K562 (cell line): ENCODE measurements around the gene CLIC1. TPM values are rescaled to one million over a fixed set of nuclear protein-coding genes. Genes with fewer than 3 reads are reported as not detected.

Experiments
- CBX2 ChIP-seq: fragments of 200-600 bp; sonication (generic); IDR thresholded peaks from one replicate; pipeline ENCODE4 v1.6.1; 2012; ENCODE audit warnings: mild to moderate bottlenecking, low read length, inconsistent platforms; ENCODE audit not compliant: insufficient read depth, poor library complexity, severe bottlenecking
- CXXC5 ChIP-seq: fragments of 250-450 bp; sonication (Bioruptor Pico); IDR thresholded peaks from 2 replicates; pipeline ENCODE4 v1.8.0; 2022; ENCODE audit warnings: inconsistent platforms, mild to moderate bottlenecking, moderate library complexity
- FOXK1 ChIP-seq: sonication (generic); formaldehyde crosslinking; IDR thresholded peaks from 2 replicates; pipeline ENCODE4 v1.8.0; 2022; ENCODE audit warnings: missing genetic modification reagents, mild to moderate bottlenecking, borderline replicate concordance
- JUNB ChIP-seq: fragments of 450-650 bp; formaldehyde crosslinking; conservative IDR thresholded peaks from 2 replicates; pipeline ENCODE4 v1.4.0; 2020; ENCODE audit warnings: mild to moderate bottlenecking
- KDM1A ChIP-seq, 2 experiments: fragments of 450-650 bp; IDR thresholded peaks; 2 replicates each; pipeline ENCODE4 v1.6.1; 2016; ENCODE audit warnings: mild to moderate bottlenecking in 2 of 2
- MAFK ChIP-seq: IDR thresholded peaks from 2 replicates; pipeline ENCODE4 v1.6.1; 2011; ENCODE audit warnings: low read length, improper control_type of control experiment
- MBD2 ChIP-seq: sonication (generic); IDR thresholded peaks from 2 replicates; pipeline ENCODE4 v1.6.1; 2016; ENCODE audit warnings: low read depth, borderline replicate concordance
- PRDM10 ChIP-seq: fragments of 450-650 bp; IDR thresholded peaks from 2 replicates; pipeline ENCODE4 v1.6.1; 2018; ENCODE audit not compliant: partially characterized antibody
- RBM14 ChIP-seq: fragments of 200-400 bp; formaldehyde crosslinking; IDR thresholded peaks from 2 replicates; pipeline ENCODE4 v1.6.1; 2018; ENCODE audit warnings: low read depth, mild to moderate bottlenecking, low read length, moderate library complexity, borderline replicate concordance; ENCODE audit not compliant: insufficient read depth
- RBM22 ChIP-seq: fragments of 200-400 bp; formaldehyde crosslinking; IDR thresholded peaks from 2 replicates; pipeline ENCODE4 v1.6.1; 2018; ENCODE audit warnings: low read length, low read depth; ENCODE audit not compliant: poor library complexity, severe bottlenecking
- RFX1 ChIP-seq: fragments of 450-650 bp; IDR thresholded peaks from 2 replicates; pipeline ENCODE4 v1.6.1; 2016; ENCODE audit warnings: mild to moderate bottlenecking, moderate library complexity
- SRSF1 ChIP-seq: fragments of 200-400 bp; formaldehyde crosslinking; IDR thresholded peaks from 2 replicates; pipeline ENCODE4 v1.6.1; 2017; ENCODE audit warnings: mild to moderate bottlenecking, low read depth, low read length, moderate library complexity
- TOE1 ChIP-seq, 2 experiments: fragments of 450-650 bp in 1 of 2; sonication (generic) in 1 of 2; formaldehyde crosslinking in 1 of 2; IDR thresholded peaks; 2 replicates each; pipeline versions ENCODE4 v1.7.1 to v1.8.0; 2016 to 2022; ENCODE audit warnings: borderline replicate concordance in 2 of 2, mild to moderate bottlenecking in 2 of 2, antibody characterized with exemption in 1 of 2, inconsistent platforms in 1 of 2, low read depth in 1 of 2, missing genetic modification reagents in 1 of 2, moderate library complexity in 1 of 2
- ZHX1 ChIP-seq: fragments of 150-350 bp; conservative IDR thresholded peaks from 2 replicates; pipeline ENCODE4 v1.6.1; 2014; ENCODE audit warnings: low read length
- ZNF695 ChIP-seq: fragments of 450-650 bp; formaldehyde crosslinking; IDR thresholded peaks from 2 replicates; pipeline ENCODE4 v1.4.0; 2020; ENCODE audit warnings: mild to moderate bottlenecking, moderate library complexity
- ZNF696 ChIP-seq: fragments of 250-450 bp; sonication (Bioruptor Pico); conservative IDR thresholded peaks from 2 replicates; pipeline ENCODE4 v1.4.0; 2020; ENCODE audit warnings: mild to moderate bottlenecking, moderate library complexity
- ZZZ3 ChIP-seq: fragments of 450-650 bp; IDR thresholded peaks from 2 replicates; pipeline ENCODE4 v1.6.1; 2016; ENCODE audit warnings: antibody characterized with exemption, mild to moderate bottlenecking, moderate library complexity
- polyA plus RNA-seq, 8 experiments: library from polyadenylated mRNA; depleted of rRNA in 4 of 8; stranded (reverse) in 5 of 8; unstranded in 3 of 8; fragments of >200 nt; fragmentation: Nextera tagmentation in 2 of 8; fragmentation: Illumina TruSeq in 1 of 8; extraction: Ambion mirVana in 2 of 8; extraction: Trizol in 1 of 8; gene quantifications; 2 replicates each; pipeline versions ENCODE4 v1.2.1 to v1.2.3, GENCODE V29; 2011 to 2014; ENCODE audit warnings: inconsistent platforms in 1 of 8, missing spikeins in 1 of 8
- total RNA-seq, 7 experiments: library from RNA; depleted of rRNA in 6 of 7; stranded (reverse); fragments of >200 nt in 6 of 7; fragmentation: Illumina TruSeq in 2 of 7; extraction: Trizol in 2 of 7; gene quantifications; 2 replicates each; pipeline versions ENCODE4 v1.2.1 to v1.2.3, GENCODE V29; 2011 to 2021; ENCODE audit warnings: low replicate concordance in 1 of 7
- TF ChIP-seq, protein P1 (sequence below): fragments of 250-450 bp; sonication (Bioruptor Pico); IDR thresholded peaks from 2 replicates; pipeline ENCODE4 v1.5.0; 2020; ENCODE audit warnings: mild to moderate bottlenecking, borderline replicate concordance

CLIC1 gene
- total and polyA plus RNA-seq, 9 of the 15 experiments (the other 6 are each of a cell fraction or from before 2014, with no cell fraction given) = 1,267 to 2,419 (median 1,808) TPM

DNA sequence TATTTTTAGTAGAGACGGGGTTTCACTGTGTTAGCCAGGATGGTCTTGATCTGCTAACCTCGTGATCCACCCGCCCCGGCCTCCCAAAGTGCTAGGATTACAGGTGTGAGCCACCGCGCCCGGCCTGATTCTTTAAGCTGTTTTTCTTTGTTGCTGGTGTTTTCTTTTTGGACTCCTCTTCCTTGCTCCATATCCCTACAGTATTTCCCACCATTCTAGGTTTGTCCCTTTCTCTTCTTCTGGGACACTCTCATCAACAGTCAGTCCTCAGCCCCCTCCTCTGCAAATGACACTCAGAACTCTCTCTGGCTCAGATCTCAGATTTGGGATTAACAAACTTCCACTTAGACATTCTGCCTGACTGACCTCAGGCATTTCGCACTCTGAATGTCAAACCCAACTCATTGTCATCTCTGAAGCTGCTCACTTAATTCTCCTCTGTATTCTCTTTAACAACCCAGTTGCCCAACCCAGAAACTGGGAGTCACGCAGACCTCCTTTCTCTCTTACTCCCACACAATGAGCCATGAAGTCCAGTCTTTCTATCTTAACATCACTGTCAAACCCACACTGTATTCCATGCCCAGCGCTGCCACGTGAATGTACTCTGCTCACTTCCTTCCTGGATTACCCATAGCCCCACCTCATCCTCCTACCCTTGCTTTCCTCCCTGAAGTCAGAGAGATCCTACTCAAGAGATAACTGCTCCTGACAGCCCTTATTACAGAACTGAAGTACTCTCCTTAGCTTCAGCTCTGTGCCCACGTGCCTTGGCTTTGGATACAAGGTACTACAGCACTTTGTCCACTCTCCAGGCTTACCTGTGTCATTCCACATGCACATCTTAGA, 10.6 kb downstream of the CLIC1 start (continued):
- TF ChIP-seq CBX2 (no peak), JUNB (CRISPR knock-in tag) (no peak; the same call in 1 of the 2 replicates), SRSF1 (no peak), MAFK (no peak), KDM1A (IDR thresholded peaks at IDR 0.05) (no peak), ZHX1 (no peak), MBD2 (no peak), RBM22 (no peak), FOXK1 (CRISPR knock-in tag) (0 out of 2 replicates have a peak, but pooled peaks have one; percentile 48), ZNF696 (CRISPR knock-in tag) (no peak), RBM14 (no peak), ZNF695 (CRISPR knock-in tag) (no peak), ZZZ3 (no peak), CXXC5 (CRISPR knock-in tag) (peak; percentile 77), TOE1 (IDR thresholded peaks at IDR 0.05; ENCODE audit: borderline replicate concordance) (no peak), TOE1 (CRISPR knock-in tag; IDR thresholded peaks at IDR 0.05; ENCODE audit: borderline replicate concordance, low read depth) (no peak), RFX1 (no peak), PRDM10 (peak; percentile 8)
- TF ChIP-seq, protein P1, sequence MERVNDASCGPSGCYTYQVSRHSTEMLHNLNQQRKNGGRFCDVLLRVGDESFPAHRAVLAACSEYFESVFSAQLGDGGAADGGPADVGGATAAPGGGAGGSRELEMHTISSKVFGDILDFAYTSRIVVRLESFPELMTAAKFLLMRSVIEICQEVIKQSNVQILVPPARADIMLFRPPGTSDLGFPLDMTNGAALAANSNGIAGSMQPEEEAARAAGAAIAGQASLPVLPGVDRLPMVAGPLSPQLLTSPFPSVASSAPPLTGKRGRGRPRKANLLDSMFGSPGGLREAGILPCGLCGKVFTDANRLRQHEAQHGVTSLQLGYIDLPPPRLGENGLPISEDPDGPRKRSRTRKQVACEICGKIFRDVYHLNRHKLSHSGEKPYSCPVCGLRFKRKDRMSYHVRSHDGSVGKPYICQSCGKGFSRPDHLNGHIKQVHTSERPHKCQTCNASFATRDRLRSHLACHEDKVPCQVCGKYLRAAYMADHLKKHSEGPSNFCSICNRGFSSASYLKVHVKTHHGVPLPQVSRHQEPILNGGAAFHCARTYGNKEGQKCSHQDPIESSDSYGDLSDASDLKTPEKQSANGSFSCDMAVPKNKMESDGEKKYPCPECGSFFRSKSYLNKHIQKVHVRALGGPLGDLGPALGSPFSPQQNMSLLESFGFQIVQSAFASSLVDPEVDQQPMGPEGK (CRISPR knock-in tag) = 0 out of 2 replicates have a peak, but pooled peaks have one; percentile 7
